ENCODE measurements around the gene C20orf141.

DNA sequence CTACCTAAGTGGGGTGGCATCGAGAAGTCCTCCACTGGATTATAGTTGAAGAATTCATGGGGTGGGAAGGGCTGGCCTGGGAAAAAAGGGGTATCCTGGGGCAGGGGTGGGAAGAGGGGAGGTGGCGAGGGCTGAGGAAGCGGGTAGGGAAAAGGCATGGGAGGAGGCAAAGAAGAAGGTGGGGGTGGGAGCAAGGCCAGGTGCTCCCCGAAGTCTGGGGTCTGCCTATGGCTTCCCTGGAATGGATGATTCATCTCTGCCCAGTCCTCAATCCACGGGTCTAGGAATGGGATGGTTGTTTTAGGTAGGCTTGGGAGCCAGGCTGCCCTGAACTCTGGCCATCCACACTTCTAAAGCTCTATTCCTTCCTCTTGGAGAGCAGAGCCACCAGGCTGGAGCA lies 21.2 kb downstream of the C20orf141 start:
- TF ChIP-seq POLR2A (IDR thresholded peaks at IDR 0.05) (no peak), EP300 (IDR thresholded peaks at IDR 0.05) (no peak)
- TF ChIP-seq, protein P1, sequence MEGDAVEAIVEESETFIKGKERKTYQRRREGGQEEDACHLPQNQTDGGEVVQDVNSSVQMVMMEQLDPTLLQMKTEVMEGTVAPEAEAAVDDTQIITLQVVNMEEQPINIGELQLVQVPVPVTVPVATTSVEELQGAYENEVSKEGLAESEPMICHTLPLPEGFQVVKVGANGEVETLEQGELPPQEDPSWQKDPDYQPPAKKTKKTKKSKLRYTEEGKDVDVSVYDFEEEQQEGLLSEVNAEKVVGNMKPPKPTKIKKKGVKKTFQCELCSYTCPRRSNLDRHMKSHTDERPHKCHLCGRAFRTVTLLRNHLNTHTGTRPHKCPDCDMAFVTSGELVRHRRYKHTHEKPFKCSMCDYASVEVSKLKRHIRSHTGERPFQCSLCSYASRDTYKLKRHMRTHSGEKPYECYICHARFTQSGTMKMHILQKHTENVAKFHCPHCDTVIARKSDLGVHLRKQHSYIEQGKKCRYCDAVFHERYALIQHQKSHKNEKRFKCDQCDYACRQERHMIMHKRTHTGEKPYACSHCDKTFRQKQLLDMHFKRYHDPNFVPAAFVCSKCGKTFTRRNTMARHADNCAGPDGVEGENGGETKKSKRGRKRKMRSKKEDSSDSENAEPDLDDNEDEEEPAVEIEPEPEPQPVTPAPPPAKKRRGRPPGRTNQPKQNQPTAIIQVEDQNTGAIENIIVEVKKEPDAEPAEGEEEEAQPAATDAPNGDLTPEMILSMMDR (IDR thresholded peaks at IDR 0.05): no peak
